CD14-positive monocyte (primary cell): Measurements from ENCODE around the gene C19orf25. TPM values are rescaled to one million over a fixed set of nuclear protein-coding genes. Genes with fewer than 3 reads are reported as not detected.

Experiments
- DNase-seq, 3 donors: peaks; one replicate each; pipeline ENCODE4 v3.0.0-alpha.2; 2011 to 2022
- H2AFZ ChIP-seq: 2 replicates; pipeline ENCODE4 v1.6.0; 2012; ENCODE audit warnings: mild to moderate bottlenecking, low read depth, low read length, inconsistent platforms; ENCODE audit not compliant: insufficient read depth, poor library complexity, severe bottlenecking
- H3K27ac ChIP-seq, 2 donors: 1 replicate in 1 of 2; 2 replicates in 1 of 2; pipeline ENCODE4 v1.5.1; 2012 to 2013; ENCODE audit warnings: low read length in 2 of 2, control low read depth in 1 of 2, inconsistent platforms in 1 of 2, low read depth in 1 of 2, mild to moderate bottlenecking in 1 of 2
- H3K27me3 ChIP-seq, 2 donors: one replicate each; pipeline versions ENCODE4 v1.6.0 to v1.6.1; 2011 to 2013; ENCODE audit warnings: low read length in 2 of 2; ENCODE audit not compliant: control insufficient read depth in 2 of 2, insufficient read depth in 2 of 2
- H3K36me3 ChIP-seq, 2 donors: replicated peaks in 1 of 2; 1 replicate in 1 of 2; 2 replicates in 1 of 2; pipeline versions ENCODE4 v1.5.1 to v1.6.1; 2012 to 2013; ENCODE audit warnings: low read length in 2 of 2, control low read depth in 1 of 2, inconsistent platforms in 1 of 2, mild to moderate bottlenecking in 1 of 2; ENCODE audit not compliant: insufficient read depth in 2 of 2, control insufficient read depth in 1 of 2
- H3K4me1 ChIP-seq, 2 donors: 1 replicate in 1 of 2; 2 replicates in 1 of 2; pipeline versions ENCODE4 v1.5.1 to v1.6.1; 2012 to 2013; ENCODE audit warnings: low read length in 2 of 2, control low read depth in 1 of 2, inconsistent platforms in 1 of 2, mild to moderate bottlenecking in 1 of 2, moderate library complexity in 1 of 2; ENCODE audit not compliant: insufficient read depth in 2 of 2, control insufficient read depth in 1 of 2
- H3K4me2 ChIP-seq: replicated peaks from 2 replicates; pipeline ENCODE3; 2012; ENCODE audit warnings: low read length, moderate library complexity, mild to moderate bottlenecking; ENCODE audit not compliant: poor library complexity, severe bottlenecking; ENCODE audit errors: extremely low read depth
- H3K4me3 ChIP-seq, 3 experiments: fragments of 200-600 bp in 1 of 3; sonication (generic) in 1 of 3; replicated peaks in 1 of 3; 1 replicate in 2 of 3; 2 replicates in 1 of 3; pipeline ENCODE4 v1.5.1; 2011 to 2013; ENCODE audit warnings: low read length in 3 of 3, mild to moderate bottlenecking in 3 of 3, control low read depth in 2 of 3, low read depth in 2 of 3, inconsistent platforms in 1 of 3, moderate library complexity in 1 of 3
- H3K79me2 ChIP-seq: 2 replicates; pipeline ENCODE4 v1.6.0; 2012; ENCODE audit warnings: mild to moderate bottlenecking, control low read depth, inconsistent platforms, low read length, moderate library complexity; ENCODE audit not compliant: insufficient read depth
- H3K9ac ChIP-seq: 2 replicates; pipeline ENCODE4 v1.6.0; 2017; ENCODE audit warnings: low read length, mild to moderate bottlenecking; ENCODE audit not compliant: insufficient read depth, poor library complexity, severe bottlenecking
- H3K9me3 ChIP-seq, 2 donors: replicated peaks in 1 of 2; 1 replicate in 1 of 2; 2 replicates in 1 of 2; pipeline versions ENCODE4 v1.5.1 to v1.6.1; 2012 to 2013; ENCODE audit warnings: low read length in 2 of 2, control low read depth in 1 of 2; ENCODE audit not compliant: control insufficient read depth in 1 of 2, insufficient read depth in 1 of 2
- H4K20me1 ChIP-seq: 2 replicates; pipeline ENCODE4 v1.6.0; 2012; ENCODE audit warnings: mild to moderate bottlenecking, low read length, control low read depth, moderate library complexity; ENCODE audit not compliant: insufficient read depth
- H3K27ac Mint-ChIP-seq, 7 donors: one replicate each; pipeline ENCODE4 v1.8.0; 2020; ENCODE audit warnings: mild to moderate bottlenecking in 7 of 7, mixed read lengths in 7 of 7, moderate library complexity in 6 of 7, inconsistent platforms in 2 of 7
- H3K27me3 Mint-ChIP-seq, 3 donors: one replicate each; pipeline ENCODE4 v1.8.0; 2021 to 2022; ENCODE audit warnings: low read depth in 3 of 3, mild to moderate bottlenecking in 3 of 3, mixed read lengths in 3 of 3, moderate library complexity in 3 of 3, inconsistent platforms in 1 of 3
- H3K36me3 Mint-ChIP-seq, 2 donors: one replicate each; pipeline ENCODE4 v1.8.0; 2020; ENCODE audit warnings: mixed read lengths in 2 of 2, inconsistent platforms in 1 of 2, mild to moderate bottlenecking in 1 of 2
- H3K4me1 Mint-ChIP-seq: one replicate; pipeline ENCODE4 v1.8.0; 2020; ENCODE audit warnings: mild to moderate bottlenecking, mixed read lengths
- H3K4me3 Mint-ChIP-seq, 2 donors: one replicate each; pipeline ENCODE4 v1.8.0; 2020; ENCODE audit warnings: mild to moderate bottlenecking in 2 of 2, mixed read lengths in 2 of 2, moderate library complexity in 1 of 2
- H3K9me3 Mint-ChIP-seq, 7 donors: one replicate each; pipeline ENCODE4 v1.8.0; 2020 to 2022; ENCODE audit warnings: mixed read lengths in 7 of 7, mild to moderate bottlenecking in 6 of 7, moderate library complexity in 6 of 7, inconsistent platforms in 2 of 7
- WGBS: methylation state at CpG from one replicate; pipeline ENCODE4 v1.1.5; 2013; ENCODE audit warnings: missing lambda C conversion rate; ENCODE audit not compliant: insufficient coverage; 5-methylcytosine and 5-hydroxymethylcytosine counted together
- intact Hi-C, 2 donors: fragments of 100-400 bp; cut with micrococcal nuclease; formaldehyde crosslinking; loops; one replicate each; pipeline versions ENCODE4 v1.15.0 to v1.15.1; 2023
- polyA plus RNA-seq, 3 donors: library from polyadenylated mRNA; depleted of rRNA in 1 of 3; unstranded in 2 of 3; stranded (reverse) in 1 of 3; fragments of 300-500 nt in 2 of 3; fragments of >200 nt in 1 of 3; fragmentation: Illumina TruSeq in 2 of 3; gene quantifications; 1 replicate in 2 of 3; 2 replicates in 1 of 3; pipeline ENCODE4 v1.2.3, GENCODE V29; 2012 to 2021
- TF ChIP-seq, protein P1 (sequence below): fragments of 200-600 bp; IDR thresholded peaks from one replicate; pipeline ENCODE4 v1.8.0; 2022; ENCODE audit warnings: antibody characterized with exemption, mild to moderate bottlenecking

The C19orf25 gene
- polyA plus RNA-seq, 3 donors: 18.2 to 20.9 (median 19.9) TPM

DNA sequence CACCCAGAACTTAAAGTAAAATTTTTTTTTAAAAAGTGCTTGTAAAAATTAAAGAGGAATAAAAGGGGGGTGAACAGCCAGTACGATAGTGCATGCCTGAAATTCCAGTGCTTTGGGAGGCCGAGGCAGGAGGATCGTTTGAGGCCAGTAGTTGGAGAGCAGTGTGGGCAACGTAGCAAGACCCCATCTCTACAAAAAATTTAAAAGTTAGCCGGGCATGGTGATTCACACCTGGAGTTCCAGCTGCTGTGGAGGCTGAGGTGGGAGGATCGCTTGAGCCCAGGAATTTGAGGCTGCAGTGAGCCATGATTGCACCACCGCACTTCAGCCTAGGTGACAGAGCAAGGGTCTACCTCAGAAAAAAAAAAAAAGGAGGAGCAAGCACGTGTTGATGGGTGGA is 26.0 kb upstream of the C19orf25 start:
- 66% methylated on average over 3 of the region's 8 CpGs for WGBS
- intact Hi-C loops: no loop called here
- Histone ChIP-seq H2AFZ (no peak overlapping the region), H3K27ac (no peak overlapping the region), H3K9ac (no peak overlapping the region), H3K4me1 (peaks cover 8 to 13% of the 10 kb centered on the region in 2 donors), H3K9me3 (peaks cover 11 to 31% of the 10 kb centered on the region in 2 donors), H3K4me2 (no peak overlapping the region), H3K4me3 (no peak overlapping the region), H3K36me3 (no peaks in the 10 kb centered on the region), H4K20me1 (no peaks in the 10 kb centered on the region), H3K79me2 (no peaks in the 10 kb centered on the region), H3K27me3 (peaks cover 3 to 33% of the 10 kb centered on the region in 2 donors)
- Mint-ChIP-seq H3K4me1 (peaks cover 10% of the 10 kb centered on the region), H3K36me3 (peaks cover 0 to 1% of the 10 kb centered on the region in 2 donors), H3K27ac (no peak overlapping the region), H3K27me3 (peaks cover 38 to 66% (median 57%) of the 10 kb centered on the region in 3 donors), H3K4me3 (no peak overlapping the region), H3K9me3 (peaks cover 14 to 43% (median 29%) of the 10 kb centered on the region in 7 donors)
- TF ChIP-seq, protein P1, sequence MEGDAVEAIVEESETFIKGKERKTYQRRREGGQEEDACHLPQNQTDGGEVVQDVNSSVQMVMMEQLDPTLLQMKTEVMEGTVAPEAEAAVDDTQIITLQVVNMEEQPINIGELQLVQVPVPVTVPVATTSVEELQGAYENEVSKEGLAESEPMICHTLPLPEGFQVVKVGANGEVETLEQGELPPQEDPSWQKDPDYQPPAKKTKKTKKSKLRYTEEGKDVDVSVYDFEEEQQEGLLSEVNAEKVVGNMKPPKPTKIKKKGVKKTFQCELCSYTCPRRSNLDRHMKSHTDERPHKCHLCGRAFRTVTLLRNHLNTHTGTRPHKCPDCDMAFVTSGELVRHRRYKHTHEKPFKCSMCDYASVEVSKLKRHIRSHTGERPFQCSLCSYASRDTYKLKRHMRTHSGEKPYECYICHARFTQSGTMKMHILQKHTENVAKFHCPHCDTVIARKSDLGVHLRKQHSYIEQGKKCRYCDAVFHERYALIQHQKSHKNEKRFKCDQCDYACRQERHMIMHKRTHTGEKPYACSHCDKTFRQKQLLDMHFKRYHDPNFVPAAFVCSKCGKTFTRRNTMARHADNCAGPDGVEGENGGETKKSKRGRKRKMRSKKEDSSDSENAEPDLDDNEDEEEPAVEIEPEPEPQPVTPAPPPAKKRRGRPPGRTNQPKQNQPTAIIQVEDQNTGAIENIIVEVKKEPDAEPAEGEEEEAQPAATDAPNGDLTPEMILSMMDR: no peak
- no peak for DNase-seq

DNA sequence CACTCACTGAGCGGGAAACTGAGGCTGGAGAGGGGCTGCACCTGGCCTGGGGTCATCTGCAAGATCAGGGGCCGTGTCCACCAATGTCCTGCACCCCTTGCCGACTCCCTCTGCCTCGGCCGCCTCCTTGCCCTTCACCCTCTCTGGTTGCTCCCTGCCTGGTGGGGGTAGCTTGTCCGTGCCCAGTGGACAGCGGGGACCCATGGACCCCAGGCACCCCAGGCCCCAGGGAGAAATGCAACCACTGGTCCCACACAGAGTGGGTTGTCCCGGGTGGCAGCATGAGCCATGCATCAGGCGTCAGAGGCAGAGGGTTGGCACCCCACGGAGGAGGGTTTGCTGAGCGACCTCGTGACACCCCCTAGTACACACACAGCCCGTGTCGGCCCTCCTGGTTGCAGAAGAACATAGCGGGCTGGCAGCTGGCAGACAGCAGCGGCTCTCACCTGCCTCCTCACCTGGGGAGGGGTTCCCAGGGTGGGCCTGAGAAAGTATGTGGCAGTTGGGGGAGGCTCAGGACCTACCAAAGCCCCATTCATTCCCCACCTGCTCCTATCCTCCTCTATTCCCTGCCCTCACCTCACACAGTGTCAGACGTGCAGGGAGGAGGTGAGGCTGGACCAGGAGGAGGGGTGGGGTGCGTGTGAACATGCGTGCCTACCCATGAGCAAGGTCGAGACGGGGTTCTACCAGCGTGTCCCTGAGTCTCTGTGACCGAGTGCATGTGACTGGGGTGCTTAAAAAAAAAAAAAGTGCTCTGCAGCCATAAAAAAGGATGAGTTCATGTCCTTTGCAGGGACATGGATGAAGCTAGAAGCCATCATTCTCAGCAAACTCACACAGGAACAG is 25.1 kb upstream of the C19orf25 start:
- no peak overlapping the region for H2AFZ ChIP-seq
- H3K27me3 ChIP-seq: peaks cover 3 to 26% of the 10 kb centered on the region in 2 donors
- peak overlapping the region in 1 of 2 donors; percentile 48 for H3K4me3 Mint-ChIP-seq
- no peak for DNase-seq
- H3K9ac ChIP-seq: no peak overlapping the region
- TF ChIP-seq, protein P1: no peak
- H3K9me3 ChIP-seq: peaks cover 4 to 31% of the 10 kb centered on the region in 2 donors
- no peak overlapping the region for H3K4me3 ChIP-seq
- H3K27ac Mint-ChIP-seq: no peak overlapping the region
- H3K36me3 ChIP-seq: no peaks in the 10 kb centered on the region
- H3K4me1 ChIP-seq: peaks cover 8 to 13% of the 10 kb centered on the region in 2 donors
- no peaks in the 10 kb centered on the region for H4K20me1 ChIP-seq
- peaks cover 0 to 1% of the 10 kb centered on the region in 2 donors for H3K36me3 Mint-ChIP-seq
- H3K27ac ChIP-seq: no peak overlapping the region
- H3K9me3 Mint-ChIP-seq: peaks cover 12 to 42% (median 28%) of the 10 kb centered on the region in 7 donors
- peaks cover 5% of the 10 kb centered on the region for H3K4me1 Mint-ChIP-seq
- H3K4me2 ChIP-seq: no peak overlapping the region
- no peaks in the 10 kb centered on the region for H3K79me2 ChIP-seq
- intact Hi-C loops: no loop called here
- 67% methylated on average over 12 of the region's 23 CpGs for WGBS
- H3K27me3 Mint-ChIP-seq: peaks cover 32 to 57% (median 48%) of the 10 kb centered on the region in 3 donors
